ENCODE data around the gene MAGOH.
"Not testable (repeated sequence)": the region's sequence is repeated elsewhere in the genome, so short reads cannot be mapped to it uniquely, and the experiment has no call there.

The MAGOH gene

GRCh38 chr1:53219711-53220110 is 18.6 kb downstream of the MAGOH start:
- DNase-seq = no peak

- DNase-seq = no peak
Observed at GRCh38 chr1:53218201-53218600, 20.1 kb downstream of the MAGOH start.

- DNase-seq = no peak
Observed at GRCh38 chr1:53214376-53214940, 23.9 kb downstream of the MAGOH start.

DNA sequence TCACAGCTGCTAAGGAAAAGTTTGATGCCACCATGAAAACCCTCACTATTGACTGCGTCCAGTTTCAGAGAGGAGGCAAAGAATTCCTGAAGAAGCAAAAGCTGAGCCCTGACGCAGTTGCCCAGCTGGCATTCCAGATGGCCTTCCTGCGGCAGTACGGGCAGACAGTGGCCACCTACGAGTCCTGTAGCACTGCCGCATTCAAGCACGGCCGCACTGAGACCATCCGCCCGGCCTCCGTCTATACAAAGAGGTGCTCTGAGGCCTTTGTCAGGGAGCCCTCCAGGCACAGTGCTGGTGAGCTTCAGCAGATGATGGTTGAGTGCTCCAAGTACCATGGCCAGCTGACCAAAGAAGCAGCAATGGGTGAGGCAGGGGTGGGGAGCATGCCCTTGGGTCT is 27.4 kb downstream of the MAGOH start:
- no peak for DNase-seq

DNA sequence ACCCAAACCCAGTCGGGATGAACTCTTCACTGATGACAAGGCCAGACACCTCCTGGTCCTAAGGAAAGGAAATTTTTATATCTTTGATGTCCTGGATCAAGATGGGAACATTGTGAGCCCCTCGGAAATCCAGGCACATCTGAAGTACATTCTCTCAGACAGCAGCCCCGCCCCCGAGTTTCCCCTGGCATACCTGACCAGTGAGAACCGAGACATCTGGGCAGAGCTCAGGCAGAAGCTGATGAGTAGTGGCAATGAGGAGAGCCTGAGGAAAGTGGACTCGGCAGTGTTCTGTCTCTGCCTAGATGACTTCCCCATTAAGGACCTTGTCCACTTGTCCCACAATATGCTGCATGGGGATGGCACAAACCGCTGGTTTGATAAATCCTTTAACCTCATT is 28.0 kb downstream of the MAGOH start:
- DNase-seq = no peak

DNA sequence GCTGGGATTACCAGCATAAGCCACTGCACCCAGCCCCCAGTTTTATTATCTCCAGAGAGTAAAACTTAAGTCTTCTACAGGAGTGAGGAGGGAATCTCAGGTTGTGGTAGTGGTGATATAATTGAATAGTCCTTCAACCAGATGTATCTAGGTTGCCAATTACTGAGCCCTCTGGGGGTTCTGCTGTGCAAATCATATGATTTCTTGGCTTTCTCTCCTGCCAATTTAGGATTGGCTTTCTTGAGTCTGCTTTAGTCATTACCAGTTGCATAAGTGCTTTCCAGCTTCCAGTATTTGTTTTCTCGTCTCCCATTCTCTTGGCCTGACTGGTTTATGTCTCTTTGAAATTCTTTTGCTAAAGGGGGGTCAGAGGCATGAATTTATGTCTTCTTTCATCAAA is 30.6 kb downstream of the MAGOH start:
- no peak for DNase-seq

DNA sequence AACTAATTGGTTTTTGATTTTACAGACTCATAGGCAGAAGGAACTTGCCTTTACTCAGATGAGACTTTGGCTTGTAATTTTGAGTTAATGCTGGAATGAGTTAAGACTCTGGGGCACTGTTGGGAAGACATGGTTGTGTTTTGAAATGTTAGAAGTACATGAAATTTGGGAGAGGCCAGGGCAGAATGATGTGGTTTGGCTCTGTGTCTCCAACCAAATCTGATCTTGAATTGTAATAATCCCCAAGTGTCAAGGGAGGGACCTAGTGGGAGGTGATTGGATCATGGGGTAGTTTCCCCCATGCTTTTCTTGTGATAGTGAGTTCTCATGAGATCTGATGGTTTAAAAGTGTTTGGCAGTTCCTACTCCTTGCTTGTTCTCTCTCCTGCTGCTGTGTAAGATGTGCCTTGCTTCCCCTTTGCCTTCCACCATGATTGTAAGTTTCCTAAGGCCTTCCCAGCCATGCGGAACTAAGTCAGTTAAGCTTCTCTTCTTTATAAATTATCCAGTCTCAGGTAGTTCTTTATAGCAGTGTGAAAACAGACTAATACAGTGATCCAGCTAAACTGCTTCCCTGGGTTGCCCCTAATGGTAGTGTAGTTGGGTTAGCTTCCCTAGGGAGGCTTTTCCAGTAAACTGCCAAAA is 31.5 kb downstream of the MAGOH start:
- DNase-seq = no peak

DNA sequence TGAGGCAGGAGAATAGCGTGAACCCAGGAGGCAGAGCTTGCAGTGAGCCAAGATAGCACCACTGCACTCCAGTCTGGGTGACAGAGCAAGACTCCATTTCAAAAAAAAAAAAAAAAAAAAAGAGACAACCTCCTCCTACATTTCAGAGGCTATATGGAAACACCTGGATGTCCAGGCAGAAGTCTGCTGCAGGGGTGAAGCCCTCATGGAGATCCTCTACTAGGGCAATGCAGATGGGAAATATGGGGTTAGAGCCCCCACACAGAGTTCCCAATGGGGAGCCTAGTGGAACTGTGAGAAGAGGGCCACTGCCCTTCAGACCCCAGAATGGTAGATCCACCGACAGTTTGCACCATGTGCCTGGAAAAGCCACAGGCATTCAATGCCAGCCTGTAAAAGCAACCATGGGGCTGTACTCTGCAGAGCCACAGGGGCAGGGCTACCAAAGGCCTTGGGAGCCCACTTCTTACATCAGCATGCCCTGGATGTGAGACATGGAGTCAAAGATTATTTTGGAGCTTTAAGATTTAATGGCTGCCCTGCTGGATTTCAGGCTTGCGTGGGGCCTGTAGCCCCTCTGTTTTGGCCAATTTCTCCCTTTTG is 32.1 kb downstream of the MAGOH start:
- not testable (repeated sequence) for DNase-seq

DNA sequence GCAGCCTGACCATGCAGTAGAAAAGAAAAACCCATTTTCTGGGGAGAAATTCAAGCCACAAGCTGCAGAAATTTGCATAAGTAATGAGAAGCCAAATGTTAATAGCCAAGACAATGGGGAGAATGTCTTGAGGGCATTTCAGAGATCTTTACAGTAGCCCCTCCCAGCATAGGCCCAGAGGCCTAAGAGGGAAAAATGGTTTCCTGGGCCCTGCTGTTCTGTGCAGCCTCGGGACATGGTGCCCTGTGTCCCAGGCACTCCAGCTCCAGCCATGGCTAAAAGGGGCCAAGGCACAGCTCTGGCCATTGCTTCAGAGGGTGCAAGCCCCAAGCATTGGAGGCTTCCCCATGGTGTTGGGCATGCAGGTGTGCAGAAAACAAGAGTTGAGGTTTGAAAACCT is 32.8 kb downstream of the MAGOH start:
- DNase-seq = not testable (repeated sequence)

- DNase-seq = no peak
Observed at GRCh38 chr1:53203466-53203865, 34.9 kb downstream of the MAGOH start.

- no peak for DNase-seq
Observed at GRCh38 chr1:53198241-53198651, 40.1 kb downstream of the MAGOH start.

GRCh38 chr1:53197291-53198200 is 40.8 kb downstream of the MAGOH start:
- DNase-seq = no peak

- DNase-seq = peak; percentile 81 to 96 (median 86)
Observed at GRCh38 chr1:53196485-53197290, 41.6 kb downstream of the MAGOH start, which contains the start of gene CPT2. CPT2 (plus strand) TSS chr1:53196824; CDS start chr1:53196944, 120 bp downstream.

DNA sequence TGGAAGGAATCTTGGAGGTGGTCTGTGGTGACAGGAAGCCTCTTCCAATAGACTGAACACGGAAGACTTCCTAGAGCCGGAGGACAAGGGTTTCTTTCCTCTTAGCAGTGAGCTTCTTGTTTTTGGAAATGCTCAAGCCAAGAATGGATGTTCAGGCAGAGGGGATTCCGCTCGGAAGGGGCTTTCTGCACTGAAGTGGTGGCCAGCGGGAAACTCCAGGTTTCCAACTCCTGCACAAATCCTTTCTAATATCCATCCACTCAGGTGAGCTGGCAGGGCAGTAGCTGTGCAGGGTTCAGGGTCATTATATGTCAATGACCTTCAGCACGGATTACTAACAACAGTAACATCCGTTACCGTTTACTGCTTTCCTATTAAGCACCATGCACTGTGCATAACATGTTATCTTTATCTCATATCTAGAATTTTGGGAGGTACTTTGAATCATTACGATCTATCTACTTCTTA is 42.3 kb downstream of the MAGOH start:
- DNase-seq = no peak

- DNase-seq = no peak
Observed at GRCh38 chr1:53195246-53196016, 42.9 kb downstream of the MAGOH start.

GRCh38 chr1:53190210-53190611 is 48.1 kb downstream of the MAGOH start:
- DNase-seq = no peak

- DNase-seq = no peak
Observed at GRCh38 chr1:53189061-53189460, 49.3 kb downstream of the MAGOH start.

- no peak for DNase-seq
Observed at GRCh38 chr1:53188099-53188498, 50.2 kb downstream of the MAGOH start.

GRCh38 chr1:53187401-53187800 is 50.9 kb downstream of the MAGOH start:
- no peak for DNase-seq

DNA sequence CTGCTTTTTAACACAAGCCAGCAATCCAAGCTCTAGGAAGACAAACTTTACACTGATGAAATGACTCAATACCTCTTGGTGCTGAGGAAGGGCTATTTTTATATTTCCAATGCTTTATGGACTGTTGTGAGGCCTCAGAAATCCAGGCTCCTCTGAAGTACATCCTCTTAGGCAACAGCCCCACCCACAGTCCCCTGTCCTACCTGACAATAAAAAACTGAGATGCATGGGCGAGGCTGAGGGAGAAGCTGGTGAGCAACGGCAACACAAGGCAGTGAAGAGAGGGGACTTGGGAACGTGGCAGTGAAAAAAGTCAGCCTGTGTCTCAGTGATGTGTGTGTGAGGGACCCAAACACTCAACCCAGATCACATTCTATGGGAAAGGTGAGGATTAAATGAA is 51.8 kb downstream of the MAGOH start:
- DNase-seq = no peak

GRCh38 chr1:53185955-53186297 is 52.4 kb downstream of the MAGOH start:
- not testable (repeated sequence) for DNase-seq
